Osteoblast (primary cell): ENCODE data around the gene PCBD2. TPM values are rescaled to one million over a fixed set of nuclear protein-coding genes. Genes with fewer than 3 reads are reported as not detected.
"Not testable (repeated sequence)": the region's sequence is repeated elsewhere in the genome, so short reads cannot be mapped to it uniquely, and the experiment has no call there.

ENCODE experiments used
- DNase-seq: peaks from one replicate; pipeline ENCODE4 v3.0.0; 2011; ENCODE audit warnings: low spot score, mixed read lengths; ENCODE audit not compliant: insufficient read length; ENCODE audit errors: missing footprints
- H2AFZ ChIP-seq: 2 replicates; pipeline ENCODE4 v1.6.0; 2011; ENCODE audit warnings: mild to moderate bottlenecking, low read length
- H3K27ac ChIP-seq: 2 replicates; pipeline ENCODE4 v1.5.1; 2011; ENCODE audit warnings: mild to moderate bottlenecking, low read depth, low read length, moderate library complexity
- H3K27me3 ChIP-seq: 2 replicates; pipeline ENCODE4 v1.6.0; 2012; ENCODE audit warnings: mild to moderate bottlenecking, control low read depth, inconsistent platforms, low read length, moderate library complexity; ENCODE audit not compliant: insufficient read depth
- H3K36me3 ChIP-seq: 2 replicates; pipeline ENCODE4 v1.5.1; 2011; ENCODE audit warnings: mild to moderate bottlenecking, low read length, control low read depth, moderate library complexity; ENCODE audit not compliant: insufficient read depth
- H3K4me1 ChIP-seq: 2 replicates; pipeline ENCODE4 v1.5.1; 2011; ENCODE audit warnings: mild to moderate bottlenecking, low read length, control low read depth, moderate library complexity; ENCODE audit not compliant: insufficient read depth
- H3K4me2 ChIP-seq: 2 replicates; pipeline ENCODE4 v1.6.0; 2011; ENCODE audit warnings: mild to moderate bottlenecking, low read length; ENCODE audit not compliant: insufficient read depth
- H3K4me3 ChIP-seq: fragments of 200-600 bp; sonication (generic); 3 replicates; pipeline ENCODE4 v1.5.1; 2012; ENCODE audit warnings: mild to moderate bottlenecking, low read length, inconsistent platforms; ENCODE audit not compliant: insufficient read depth
- H3K79me2 ChIP-seq: 2 replicates; pipeline ENCODE4 v1.6.0; 2012; ENCODE audit warnings: mild to moderate bottlenecking, low read length, control low read depth, inconsistent platforms; ENCODE audit not compliant: insufficient read depth
- H3K9me3 ChIP-seq: 2 replicates; pipeline ENCODE4 v1.5.1; 2011; ENCODE audit warnings: low read depth, low read length, control low read depth
- H4K20me1 ChIP-seq: 2 replicates; pipeline ENCODE4 v1.6.0; 2012; ENCODE audit warnings: mild to moderate bottlenecking, low read length, control low read depth; ENCODE audit not compliant: insufficient read depth
- total RNA-seq: library from RNA; depleted of rRNA; stranded (reverse); fragments of >200 nt; gene quantifications from 2 replicates; pipeline ENCODE4 v1.2.3, GENCODE V29; 2012
- TF ChIP-seq, protein P1 (sequence below): IDR thresholded peaks from 2 replicates; pipeline ENCODE4 v1.5.1; 2011; ENCODE audit warnings: mild to moderate bottlenecking, low read depth, low read length, moderate library complexity; ENCODE audit errors: extremely low read depth

The PCBD2 gene
- total RNA-seq = 4.7 and 6.5 TPM in 2 replicates

GRCh38 chr5:134904610-134905245 is at the start of gene PCBD2:
PCBD2 (plus strand) TSS chr5:134905131; CDS start chr5:134905140, 9 bp downstream.
- Histone ChIP-seq H3K27me3 (no peaks in the 10 kb centered on the region), H3K4me1 (peaks cover 7% of the 10 kb centered on the region), H3K9me3 (no peaks in the 10 kb centered on the region), H2AFZ (peak within 1 kb of the TSS; percentile 89), H4K20me1 (no peaks in the 10 kb centered on the region), H3K4me3 (peak within 1 kb of the TSS; percentile 88), H3K79me2 (peaks cover 4% of the 10 kb centered on the region), H3K4me2 (peak within 1 kb of the TSS; percentile 96), H3K36me3 (peaks cover 4% of the 10 kb centered on the region), H3K27ac (peak within 1 kb of the TSS; percentile 82)
- TF ChIP-seq, protein P1, sequence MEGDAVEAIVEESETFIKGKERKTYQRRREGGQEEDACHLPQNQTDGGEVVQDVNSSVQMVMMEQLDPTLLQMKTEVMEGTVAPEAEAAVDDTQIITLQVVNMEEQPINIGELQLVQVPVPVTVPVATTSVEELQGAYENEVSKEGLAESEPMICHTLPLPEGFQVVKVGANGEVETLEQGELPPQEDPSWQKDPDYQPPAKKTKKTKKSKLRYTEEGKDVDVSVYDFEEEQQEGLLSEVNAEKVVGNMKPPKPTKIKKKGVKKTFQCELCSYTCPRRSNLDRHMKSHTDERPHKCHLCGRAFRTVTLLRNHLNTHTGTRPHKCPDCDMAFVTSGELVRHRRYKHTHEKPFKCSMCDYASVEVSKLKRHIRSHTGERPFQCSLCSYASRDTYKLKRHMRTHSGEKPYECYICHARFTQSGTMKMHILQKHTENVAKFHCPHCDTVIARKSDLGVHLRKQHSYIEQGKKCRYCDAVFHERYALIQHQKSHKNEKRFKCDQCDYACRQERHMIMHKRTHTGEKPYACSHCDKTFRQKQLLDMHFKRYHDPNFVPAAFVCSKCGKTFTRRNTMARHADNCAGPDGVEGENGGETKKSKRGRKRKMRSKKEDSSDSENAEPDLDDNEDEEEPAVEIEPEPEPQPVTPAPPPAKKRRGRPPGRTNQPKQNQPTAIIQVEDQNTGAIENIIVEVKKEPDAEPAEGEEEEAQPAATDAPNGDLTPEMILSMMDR = peak; percentile 74
- DNase-seq = peak; percentile 98

DNA sequence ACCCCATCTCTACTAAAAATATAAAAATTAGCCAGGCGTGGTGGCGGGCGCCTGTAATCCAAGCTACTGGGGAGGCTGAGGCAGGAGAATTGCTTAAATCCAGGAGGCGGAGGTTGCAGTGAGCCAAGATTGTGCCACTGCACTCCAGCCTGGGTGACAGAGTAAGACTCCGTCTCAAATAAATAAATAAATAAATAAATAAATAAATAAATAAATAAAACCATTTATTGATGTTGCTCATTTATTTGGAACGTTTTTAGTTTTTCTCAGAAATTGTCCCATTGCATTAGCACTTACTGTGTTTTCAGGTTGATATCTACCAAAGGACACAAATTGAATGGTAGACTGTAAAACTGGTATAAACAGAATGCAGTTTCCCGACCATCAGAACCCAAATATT is 48.5 kb upstream of the PCBD2 start:
- not testable (repeated sequence) for H3K9me3 ChIP-seq, DNase-seq, H3K4me1 ChIP-seq, H3K27me3 ChIP-seq, H3K4me3 ChIP-seq, H3K4me2 ChIP-seq, H2AFZ ChIP-seq, H3K27ac ChIP-seq
- H4K20me1 ChIP-seq = peaks cover 36% of the 10 kb centered on the region
- H3K79me2 ChIP-seq = peaks cover 56% of the 10 kb centered on the region
- peaks cover 66% of the 10 kb centered on the region for H3K36me3 ChIP-seq

GRCh38 chr5:134857401-134857800 is 47.5 kb upstream of the PCBD2 start:
- Histone ChIP-seq H3K4me2 (no peak overlapping the region), H3K9me3 (no peaks in the 10 kb centered on the region), H3K4me3 (no peak overlapping the region), H3K27ac (no peak overlapping the region), H2AFZ (no peak overlapping the region), H3K79me2 (peaks cover 46% of the 10 kb centered on the region), H3K27me3 (no peaks in the 10 kb centered on the region), H3K4me1 (no peaks in the 10 kb centered on the region), H3K36me3 (peaks cover 66% of the 10 kb centered on the region), H4K20me1 (peaks cover 29% of the 10 kb centered on the region)
- TF ChIP-seq, protein P1 = no peak
- no peak for DNase-seq

DNA sequence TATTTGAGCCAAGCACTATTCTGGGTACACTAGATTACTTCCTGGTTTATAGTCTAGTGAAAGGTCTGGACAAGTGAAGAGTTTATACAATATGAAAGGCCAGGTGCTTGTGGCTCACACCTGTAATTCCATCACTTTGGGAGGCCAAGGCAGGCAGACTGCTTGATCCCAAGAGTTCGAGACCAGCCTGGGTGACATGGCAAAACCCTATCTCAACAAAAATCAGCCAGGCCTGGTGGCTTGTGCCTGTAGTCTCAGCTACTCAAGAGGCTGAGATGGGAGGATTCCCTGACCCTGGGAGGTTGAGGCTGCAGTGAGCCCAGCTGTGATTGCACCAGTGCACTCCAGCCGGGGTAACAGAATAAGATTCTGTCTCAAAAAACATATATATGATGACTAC is 40.2 kb upstream of the PCBD2 start:
- Histone ChIP-seq H3K27ac (no peak overlapping the region), H2AFZ (no peak overlapping the region), H3K4me3 (no peak overlapping the region), H4K20me1 (no peaks in the 10 kb centered on the region), H3K4me1 (no peaks in the 10 kb centered on the region), H3K79me2 (no peaks in the 10 kb centered on the region), H3K4me2 (no peak overlapping the region), H3K27me3 (no peaks in the 10 kb centered on the region), H3K9me3 (no peaks in the 10 kb centered on the region), H3K36me3 (peaks cover 17% of the 10 kb centered on the region)
- TF ChIP-seq, protein P1 = no peak
- DNase-seq = no peak
